ENCODE data around the gene KLHL22.

DNA sequence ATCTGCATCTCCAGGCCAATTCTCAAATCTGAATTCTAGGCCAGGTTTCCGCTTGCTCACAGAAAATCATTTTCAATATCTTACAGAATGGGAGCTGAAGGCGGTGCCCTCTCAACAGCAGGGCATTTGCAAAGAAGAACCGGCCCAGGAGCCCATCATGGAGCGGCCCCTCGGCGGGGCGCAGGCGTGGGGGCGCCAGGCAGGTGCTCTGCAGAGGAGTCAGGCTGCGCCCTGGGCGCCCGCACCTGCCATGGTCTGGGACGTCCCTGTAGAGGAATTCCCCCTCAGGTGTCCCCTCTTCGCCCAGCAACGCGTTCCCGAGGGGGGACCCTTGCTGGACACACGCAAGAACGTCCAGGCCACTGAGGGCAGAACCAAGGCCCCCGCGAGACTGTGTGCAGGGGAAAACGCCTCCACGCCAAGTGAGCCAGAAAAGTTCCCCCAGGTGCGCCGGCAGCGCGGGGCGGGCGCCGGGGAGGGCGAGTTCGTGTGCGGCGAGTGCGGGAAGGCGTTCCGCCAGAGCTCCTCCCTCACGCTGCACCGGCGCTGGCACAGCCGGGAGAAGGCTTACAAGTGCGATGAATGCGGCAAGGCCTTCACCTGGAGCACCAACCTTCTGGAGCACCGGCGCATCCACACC lies 90.2 kb downstream of the KLHL22 start:
- TF ChIP-seq EZH2 (IDR thresholded peaks at IDR 0.05; ENCODE audit: low read depth, low read length, severe bottlenecking) (no peak), CHD2 (IDR thresholded peaks at IDR 0.05; ENCODE audit: low read length) (no peak), POLR2A (IDR thresholded peaks at IDR 0.05; ENCODE audit: control extremely low read depth in 1 of 2, low read depth in 2 of 2, low read length in 2 of 2) (no peak), EGR1 (IDR thresholded peaks at IDR 0.05; ENCODE audit: borderline replicate concordance, low read depth, low read length) (no peak), SIN3A (conservative IDR thresholded peaks at IDR 0.05 in 1 of 2, IDR thresholded peaks at IDR 0.05 in 1 of 2; ENCODE audit: low read depth in 1 of 2, low read length in 2 of 2) (no peak), CREB1 (IDR thresholded peaks at IDR 0.05) (no peak), JUND (IDR thresholded peaks at IDR 0.05; ENCODE audit: low read length) (no peak), POLR2AphosphoS5 (IDR thresholded peaks at IDR 0.05; ENCODE audit: low read depth, low read length) (no peak), JUN (IDR thresholded peaks at IDR 0.05; ENCODE audit: low read depth, low read length) (no peak), YY1 (IDR thresholded peaks at IDR 0.05; ENCODE audit: low read depth, low read length) (no peak)
- TF ChIP-seq, protein P1, sequence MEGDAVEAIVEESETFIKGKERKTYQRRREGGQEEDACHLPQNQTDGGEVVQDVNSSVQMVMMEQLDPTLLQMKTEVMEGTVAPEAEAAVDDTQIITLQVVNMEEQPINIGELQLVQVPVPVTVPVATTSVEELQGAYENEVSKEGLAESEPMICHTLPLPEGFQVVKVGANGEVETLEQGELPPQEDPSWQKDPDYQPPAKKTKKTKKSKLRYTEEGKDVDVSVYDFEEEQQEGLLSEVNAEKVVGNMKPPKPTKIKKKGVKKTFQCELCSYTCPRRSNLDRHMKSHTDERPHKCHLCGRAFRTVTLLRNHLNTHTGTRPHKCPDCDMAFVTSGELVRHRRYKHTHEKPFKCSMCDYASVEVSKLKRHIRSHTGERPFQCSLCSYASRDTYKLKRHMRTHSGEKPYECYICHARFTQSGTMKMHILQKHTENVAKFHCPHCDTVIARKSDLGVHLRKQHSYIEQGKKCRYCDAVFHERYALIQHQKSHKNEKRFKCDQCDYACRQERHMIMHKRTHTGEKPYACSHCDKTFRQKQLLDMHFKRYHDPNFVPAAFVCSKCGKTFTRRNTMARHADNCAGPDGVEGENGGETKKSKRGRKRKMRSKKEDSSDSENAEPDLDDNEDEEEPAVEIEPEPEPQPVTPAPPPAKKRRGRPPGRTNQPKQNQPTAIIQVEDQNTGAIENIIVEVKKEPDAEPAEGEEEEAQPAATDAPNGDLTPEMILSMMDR (IDR thresholded peaks at IDR 0.05; ENCODE audit: control extremely low read depth in 1 of 3, insufficient read depth in 1 of 3, low read depth in 1 of 3, low read length in 3 of 3): no peak

Data from H1 (cell line).